DND-41 (cell line): ENCODE measurements around the gene MICAL3.
"Not testable (repeated sequence)": the region's sequence is repeated elsewhere in the genome, so short reads cannot be mapped to it uniquely, and the experiment has no call there.

Source experiments
- ATAC-seq: fragments of 200-7000 bp; cut with Tn5 transposase; 3 replicates; pipeline ENCODE4 v1.9.1; 2021; ENCODE audit warnings: low read depth; ENCODE audit not compliant: insufficient read depth
- DNase-seq: peaks from one replicate; pipeline ENCODE4 v3.0.0-alpha.2; 2020
- H2AFZ ChIP-seq: 2 replicates; pipeline ENCODE4 v1.6.0; 2012; ENCODE audit warnings: low read depth, low read length
- H3K27ac ChIP-seq: 2 replicates; pipeline ENCODE4 v1.5.1; 2012; ENCODE audit warnings: low read length, inconsistent platforms
- H3K27me3 ChIP-seq: fragments of 200-600 bp; sonication (generic); 2 replicates; pipeline ENCODE4 v1.6.0; 2012; ENCODE audit warnings: low read length, mild to moderate bottlenecking, inconsistent platforms; ENCODE audit not compliant: insufficient read depth, poor library complexity
- H3K36me3 ChIP-seq: 2 replicates; pipeline ENCODE4 v1.5.1; 2012; ENCODE audit warnings: low read length, inconsistent platforms; ENCODE audit not compliant: insufficient read depth
- H3K4me1 ChIP-seq: 2 replicates; pipeline ENCODE4 v1.5.1; 2012; ENCODE audit warnings: mild to moderate bottlenecking, low read length; ENCODE audit not compliant: insufficient read depth
- H3K4me2 ChIP-seq: 2 replicates; pipeline ENCODE4 v1.6.0; 2012; ENCODE audit warnings: mild to moderate bottlenecking, moderate library complexity, low read length, inconsistent platforms; ENCODE audit not compliant: insufficient read depth
- H3K4me3 ChIP-seq, 2 experiments: fragments of 200-600 bp in 1 of 2; shearing (Covaris generic) in 1 of 2; 2 replicates each; pipeline ENCODE4 v1.5.1; 2012 to 2016; ENCODE audit warnings: inconsistent platforms in 2 of 2, low read length in 2 of 2, mild to moderate bottlenecking in 2 of 2, low read depth in 1 of 2, moderate library complexity in 1 of 2
- H3K79me2 ChIP-seq: 2 replicates; pipeline ENCODE4 v1.6.0; 2012; ENCODE audit warnings: low read length, inconsistent platforms; ENCODE audit not compliant: insufficient read depth
- H3K9ac ChIP-seq: 2 replicates; pipeline ENCODE4 v1.6.0; 2012; ENCODE audit warnings: low read depth, mild to moderate bottlenecking, inconsistent platforms, low read length, moderate library complexity
- H3K9me3 ChIP-seq: 2 replicates; pipeline ENCODE4 v1.5.1; 2012; ENCODE audit warnings: low read length, moderate library complexity, mild to moderate bottlenecking, inconsistent platforms; ENCODE audit not compliant: insufficient read depth, severe bottlenecking
- H4K20me1 ChIP-seq: 2 replicates; pipeline ENCODE4 v1.6.0; 2012; ENCODE audit warnings: low read length; ENCODE audit not compliant: insufficient read depth
- CTCF ChIP-seq: IDR thresholded peaks from 2 replicates; pipeline ENCODE4 v1.5.1; 2012; ENCODE audit warnings: borderline replicate concordance, low read length, moderate library complexity, mild to moderate bottlenecking; ENCODE audit not compliant: poor library complexity, severe bottlenecking; ENCODE audit errors: extremely low read depth
- EZH2 ChIP-seq: IDR thresholded peaks from 3 replicates; pipeline ENCODE4 v1.6.1; 2012; ENCODE audit warnings: borderline replicate concordance, low read depth, mild to moderate bottlenecking, moderate library complexity, low read length, inconsistent platforms; ENCODE audit not compliant: severe bottlenecking

MICAL3 gene

GRCh38 chr22:17769716-17770082 lies 254.7 kb downstream of the MICAL3 start:
- no peak for TF ChIP-seq EZH2
- TF ChIP-seq CTCF: no peak
- no peaks in the 10 kb centered on the region for H3K27me3 ChIP-seq
- no peak overlapping the region for H3K4me2 ChIP-seq
- DNase-seq: no peak
- peaks cover 93% of the 10 kb centered on the region for H3K79me2 ChIP-seq
- no peak overlapping the region for H3K9ac ChIP-seq
- peaks cover 33% of the 10 kb centered on the region for H3K4me1 ChIP-seq
- H3K9me3 ChIP-seq: no peaks in the 10 kb centered on the region
- no peak overlapping the region; the same call in 1 of the 2 replicates for H3K27ac ChIP-seq
- ATAC-seq: no peak
- peaks cover 29% of the 10 kb centered on the region for H3K36me3 ChIP-seq
- no peak overlapping the region for H2AFZ ChIP-seq
- H4K20me1 ChIP-seq: peaks cover 73% of the 10 kb centered on the region
- H3K4me3 ChIP-seq: no peak overlapping the region

- Histone ChIP-seq H3K79me2 (peaks cover 94% of the 10 kb centered on the region), H3K9me3 (no peaks in the 10 kb centered on the region), H3K36me3 (peaks cover 29% of the 10 kb centered on the region), H3K4me2 (no peak overlapping the region), H3K27me3 (no peaks in the 10 kb centered on the region), H3K4me3 (no peak overlapping the region), H2AFZ (no peak overlapping the region), H3K27ac (no peak overlapping the region; the same call in 1 of the 2 replicates), H3K4me1 (peaks cover 30% of the 10 kb centered on the region), H4K20me1 (peaks cover 78% of the 10 kb centered on the region), H3K9ac (no peak overlapping the region)
- ATAC-seq: no peak
- TF ChIP-seq CTCF (no peak), EZH2 (no peak)
- no peak for DNase-seq
These were observed 255.2 kb downstream of the MICAL3 start for GRCh38 chr22:17769013-17769715.

GRCh38 chr22:17767233-17768065 lies 256.9 kb downstream of the MICAL3 start:
- Histone ChIP-seq H3K4me1 (peaks cover 18% of the 10 kb centered on the region), H3K27me3 (no peaks in the 10 kb centered on the region), H3K4me3 (no peak overlapping the region), H3K36me3 (peaks cover 21% of the 10 kb centered on the region), H3K27ac (no peak overlapping the region), H2AFZ (no peak overlapping the region), H3K9ac (no peak overlapping the region), H3K4me2 (no peak overlapping the region), H3K9me3 (no peaks in the 10 kb centered on the region), H4K20me1 (peaks cover 77% of the 10 kb centered on the region), H3K79me2 (peaks cover 94% of the 10 kb centered on the region)
- DNase-seq (no peak), ATAC-seq (no peak)
- TF ChIP-seq CTCF (no peak), EZH2 (no peak)

GRCh38 chr22:17764852-17765251 lies 259.5 kb downstream of the MICAL3 start:
- H3K4me3 ChIP-seq, H3K27me3 ChIP-seq, H3K27ac ChIP-seq, H3K9ac ChIP-seq, H3K9me3 ChIP-seq, H3K36me3 ChIP-seq, H3K4me1 ChIP-seq, H2AFZ ChIP-seq, H3K4me2 ChIP-seq, DNase-seq, ATAC-seq: not testable (repeated sequence)
- Histone ChIP-seq H4K20me1 (peaks cover 65% of the 10 kb centered on the region), H3K79me2 (peaks cover 92% of the 10 kb centered on the region)
